NCI-H510A (cell line): ENCODE measurements around the gene LAMA2.

Experiments used
- DNase-seq: peaks from one replicate; lab custom pipeline; 2025; lab: John Stamatoyannopoulos, UW

LAMA2 gene

GRCh38 chr6:128899341-128900050 lies 16.6 kb downstream of the LAMA2 start:
- DNase-seq, result no peak

- no peak for DNase-seq
Observed at GRCh38 chr6:128903715-128904114, 20.8 kb downstream of the LAMA2 start.

GRCh38 chr6:128914051-128914450 lies 31.1 kb downstream of the LAMA2 start:
- DNase-seq, result no peak

GRCh38 chr6:128918886-128919285 lies 35.9 kb downstream of the LAMA2 start:
- DNase-seq, result no peak

GRCh38 chr6:128919412-128920180 lies 36.7 kb downstream of the LAMA2 start:
- no peak for DNase-seq

GRCh38 chr6:128925765-128926164 lies 42.8 kb downstream of the LAMA2 start:
- DNase-seq, result no peak

- DNase-seq, result no peak
Observed at GRCh38 chr6:128929869-128930268, 46.9 kb downstream of the LAMA2 start.

GRCh38 chr6:128930321-128930720 lies 47.4 kb downstream of the LAMA2 start:
- no peak for DNase-seq

- no peak for DNase-seq
Observed at GRCh38 chr6:128932061-128932460, 49.1 kb downstream of the LAMA2 start.

- no peak for DNase-seq
Observed at GRCh38 chr6:128950864-128951263, 67.9 kb downstream of the LAMA2 start.

GRCh38 chr6:128952902-128953301 lies 70.0 kb downstream of the LAMA2 start:
- no peak for DNase-seq

- DNase-seq, result no peak
Observed at GRCh38 chr6:128954308-128955043, 71.5 kb downstream of the LAMA2 start.

GRCh38 chr6:128963561-128963960 lies 80.6 kb downstream of the LAMA2 start:
- DNase-seq, result no peak

- no peak for DNase-seq
Observed at GRCh38 chr6:128964233-128964755, 81.4 kb downstream of the LAMA2 start.

GRCh38 chr6:128964771-128965170 lies 81.8 kb downstream of the LAMA2 start:
- no peak for DNase-seq

- no peak for DNase-seq
Observed at GRCh38 chr6:128966934-128967333, 84.0 kb downstream of the LAMA2 start.

- DNase-seq, result no peak
Observed at GRCh38 chr6:128979071-128979470, 96.1 kb downstream of the LAMA2 start.

- DNase-seq, result no peak
Observed at GRCh38 chr6:128981716-128982115, 98.8 kb downstream of the LAMA2 start.

- no peak for DNase-seq
Observed at GRCh38 chr6:128990360-128990759, 107.4 kb downstream of the LAMA2 start.

- no peak for DNase-seq
Observed at GRCh38 chr6:128990915-128991314, 108.0 kb downstream of the LAMA2 start.

- no peak for DNase-seq
Observed at GRCh38 chr6:128993166-128993565, 110.2 kb downstream of the LAMA2 start.

- no peak for DNase-seq
Observed at GRCh38 chr6:128997880-128998279, 114.9 kb downstream of the LAMA2 start.
